Coronary artery (tissue), 2 donors: ENCODE measurements around the gene CACNB2.

ENCODE experiments used
- DNase-seq: peaks from one replicate; pipeline ENCODE4 v3.0.0-alpha.2; 2017; ENCODE audit warnings: low spot score
- H3K27ac ChIP-seq, 2 donors: fragments of 200-600 bp; sonication (generic); one replicate each; pipeline ENCODE4 v1.5.1; 2016 to 2019
- H3K4me3 ChIP-seq: fragments of 200-600 bp; sonication (generic); 2 replicates; pipeline ENCODE4 v1.5.1; 2016; ENCODE audit warnings: mild to moderate bottlenecking, moderate library complexity
- TF ChIP-seq, protein P1 (sequence below): fragments of 200-600 bp; sonication (generic); IDR thresholded peaks from one replicate; pipeline ENCODE4 v1.5.1; 2019; ENCODE audit warnings: antibody characterized with exemption

CACNB2 gene

DNA sequence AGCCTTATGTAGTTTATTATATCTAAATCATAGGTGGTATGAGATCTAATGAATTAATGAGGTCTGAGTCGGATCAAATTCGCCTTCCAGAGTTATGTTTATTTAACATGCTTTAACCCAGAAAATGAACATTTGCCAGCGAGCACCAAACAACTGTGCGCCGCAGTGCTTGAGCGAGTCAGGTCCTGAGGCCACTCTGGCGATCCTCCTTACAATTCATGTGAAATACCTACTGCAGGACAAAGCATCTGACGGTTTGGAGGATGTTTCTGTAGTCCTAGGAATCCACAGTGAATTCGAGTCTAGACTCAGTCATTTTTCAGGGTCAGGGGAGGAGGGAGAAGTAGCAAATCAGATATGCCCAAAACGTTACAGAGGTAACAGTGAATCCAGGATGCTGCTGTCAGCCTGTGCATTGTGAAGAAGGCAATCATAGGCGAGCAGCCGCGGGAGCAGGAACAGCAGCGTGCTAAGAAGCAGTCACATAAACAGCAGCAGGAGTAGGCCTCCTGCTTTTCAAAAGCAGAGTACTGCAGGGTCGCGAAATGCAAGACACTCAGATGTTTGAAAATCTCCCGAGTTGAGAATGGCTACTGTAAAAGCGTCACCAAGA, 120.2 kb downstream of the CACNB2 start:
- TF ChIP-seq, protein P1, sequence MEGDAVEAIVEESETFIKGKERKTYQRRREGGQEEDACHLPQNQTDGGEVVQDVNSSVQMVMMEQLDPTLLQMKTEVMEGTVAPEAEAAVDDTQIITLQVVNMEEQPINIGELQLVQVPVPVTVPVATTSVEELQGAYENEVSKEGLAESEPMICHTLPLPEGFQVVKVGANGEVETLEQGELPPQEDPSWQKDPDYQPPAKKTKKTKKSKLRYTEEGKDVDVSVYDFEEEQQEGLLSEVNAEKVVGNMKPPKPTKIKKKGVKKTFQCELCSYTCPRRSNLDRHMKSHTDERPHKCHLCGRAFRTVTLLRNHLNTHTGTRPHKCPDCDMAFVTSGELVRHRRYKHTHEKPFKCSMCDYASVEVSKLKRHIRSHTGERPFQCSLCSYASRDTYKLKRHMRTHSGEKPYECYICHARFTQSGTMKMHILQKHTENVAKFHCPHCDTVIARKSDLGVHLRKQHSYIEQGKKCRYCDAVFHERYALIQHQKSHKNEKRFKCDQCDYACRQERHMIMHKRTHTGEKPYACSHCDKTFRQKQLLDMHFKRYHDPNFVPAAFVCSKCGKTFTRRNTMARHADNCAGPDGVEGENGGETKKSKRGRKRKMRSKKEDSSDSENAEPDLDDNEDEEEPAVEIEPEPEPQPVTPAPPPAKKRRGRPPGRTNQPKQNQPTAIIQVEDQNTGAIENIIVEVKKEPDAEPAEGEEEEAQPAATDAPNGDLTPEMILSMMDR, result no peak
- no peak overlapping the region for H3K27ac ChIP-seq
- no peak for DNase-seq
- H3K4me3 ChIP-seq, result no peak overlapping the region

DNA sequence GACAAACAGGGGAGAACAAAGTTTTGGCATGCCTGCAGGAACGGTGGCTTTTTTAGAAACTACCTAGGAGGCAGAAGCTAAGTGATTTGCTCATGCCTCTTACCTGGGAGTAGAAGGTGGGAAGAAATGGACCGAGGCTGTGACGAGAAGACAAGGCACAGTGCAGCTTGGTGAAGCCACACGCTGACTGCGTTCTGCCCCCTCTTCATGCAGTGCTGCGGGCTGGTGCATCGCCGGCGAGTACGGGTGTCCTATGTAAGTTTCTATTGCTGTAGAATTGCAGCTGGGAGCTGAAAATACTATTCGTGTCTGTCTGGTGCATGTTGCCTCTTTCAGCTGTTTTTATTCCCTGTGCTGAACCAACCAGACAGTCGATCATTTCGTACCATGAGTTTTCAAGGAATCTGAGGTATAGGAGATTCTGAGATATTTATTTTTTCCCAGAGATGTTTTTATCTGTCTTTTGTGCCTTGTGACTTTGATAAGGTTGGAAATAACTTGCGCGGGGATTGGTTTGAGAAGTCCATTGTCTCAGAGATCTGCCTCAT, 120.9 kb downstream of the CACNB2 start:
- Histone ChIP-seq H3K4me3 (no peak overlapping the region), H3K27ac (no peak overlapping the region)
- TF ChIP-seq, protein P1, result no peak
- DNase-seq, result no peak

DNA sequence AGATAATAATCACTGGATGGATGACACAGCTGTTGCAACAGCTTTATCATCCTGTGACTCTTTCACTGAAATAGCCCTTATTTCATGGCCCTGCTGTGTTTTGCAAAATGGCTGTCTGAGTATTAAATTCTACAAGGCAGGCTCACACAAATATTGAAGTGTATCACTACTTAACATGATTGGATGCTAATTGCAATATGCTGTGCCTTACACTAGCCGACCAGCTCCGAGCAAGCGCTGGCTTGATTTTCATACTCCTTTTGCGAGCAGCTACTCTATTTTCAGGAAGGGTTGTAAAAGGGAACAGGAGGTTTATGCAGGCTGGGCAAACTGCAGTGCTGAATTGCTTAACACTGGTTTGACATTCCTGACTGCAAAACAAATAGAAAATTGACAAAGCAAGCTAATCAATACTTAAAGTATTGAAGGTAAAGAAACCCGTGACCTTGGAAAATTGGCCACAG, 121.6 kb downstream of the CACNB2 start:
- no peak for DNase-seq
- TF ChIP-seq, protein P1, result no peak
- Histone ChIP-seq H3K4me3 (no peak overlapping the region), H3K27ac (no peak overlapping the region)

DNA sequence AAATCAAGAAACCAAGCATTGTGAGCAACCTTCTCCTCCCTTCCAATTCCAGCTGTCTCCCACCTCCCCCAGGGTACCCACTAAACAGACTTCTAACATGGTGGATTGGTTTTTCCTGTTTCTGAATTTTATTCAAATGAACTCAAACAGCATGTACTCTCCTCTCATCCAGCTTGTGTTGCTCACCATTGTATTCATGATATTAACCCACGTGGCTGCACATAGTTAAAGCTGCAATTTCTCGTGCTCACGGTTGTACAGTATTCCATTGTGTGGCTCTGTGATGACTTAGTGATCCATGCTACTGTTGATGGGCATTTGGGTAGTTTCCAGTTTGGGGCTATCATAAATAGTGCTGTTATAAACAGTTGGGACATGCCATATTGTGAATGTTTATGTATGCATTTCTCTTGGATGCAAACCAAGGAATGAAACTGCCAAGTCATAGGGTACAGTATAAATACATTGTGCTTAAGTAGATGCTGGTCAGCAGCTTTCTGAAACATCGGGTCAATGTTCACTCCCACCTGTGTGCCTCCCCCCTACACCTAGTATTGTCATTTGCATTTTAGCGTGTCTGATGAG, 124.3 kb downstream of the CACNB2 start:
- no peak overlapping the region for H3K27ac ChIP-seq
- no peak for DNase-seq
- TF ChIP-seq, protein P1, result no peak
- H3K4me3 ChIP-seq, result no peak overlapping the region

DNA sequence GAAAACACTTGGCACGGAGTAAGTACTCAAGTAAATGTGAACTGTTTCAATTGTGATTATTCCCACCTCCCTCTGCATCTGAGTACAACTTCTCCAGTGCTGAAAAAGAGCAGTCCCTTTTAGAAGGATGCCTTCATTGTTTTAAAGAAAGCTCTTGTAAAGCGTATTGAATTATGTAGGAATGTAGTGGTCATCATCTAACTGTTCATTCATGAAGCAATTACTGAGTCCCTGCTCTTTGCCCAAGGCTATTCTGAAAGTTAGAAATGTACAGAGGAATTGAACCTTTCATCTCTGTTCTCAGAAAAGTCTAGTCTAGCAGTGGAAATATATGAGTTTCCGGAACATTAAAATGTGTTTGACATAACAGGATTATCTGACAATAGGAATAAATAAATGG, 127.8 kb downstream of the CACNB2 start:
- TF ChIP-seq, protein P1, result no peak
- no peak for DNase-seq
- Histone ChIP-seq H3K27ac (no peak overlapping the region), H3K4me3 (no peak overlapping the region)

DNA sequence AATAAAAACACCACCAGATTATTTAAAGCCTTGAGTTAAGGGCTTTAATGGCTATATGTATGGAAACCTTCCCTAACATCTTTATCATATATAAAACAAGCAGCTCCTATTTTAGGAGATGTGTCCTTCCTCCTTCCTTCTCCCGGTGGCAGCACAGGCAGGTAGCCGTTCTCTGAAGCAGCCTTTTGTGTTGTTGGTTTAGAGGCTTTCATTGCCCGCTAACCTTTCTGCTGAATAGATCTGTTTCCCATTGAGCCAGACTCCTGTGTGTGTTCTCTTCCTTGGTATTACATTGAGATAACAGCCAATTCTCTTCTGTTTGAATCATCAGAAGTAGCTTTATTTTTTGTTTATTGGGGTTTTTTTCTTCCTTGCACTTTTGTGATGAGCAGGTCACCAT, 131.3 kb downstream of the CACNB2 start:
- no peak overlapping the region for H3K27ac ChIP-seq
- DNase-seq, result no peak
- no peak overlapping the region for H3K4me3 ChIP-seq
- TF ChIP-seq, protein P1, result no peak

DNA sequence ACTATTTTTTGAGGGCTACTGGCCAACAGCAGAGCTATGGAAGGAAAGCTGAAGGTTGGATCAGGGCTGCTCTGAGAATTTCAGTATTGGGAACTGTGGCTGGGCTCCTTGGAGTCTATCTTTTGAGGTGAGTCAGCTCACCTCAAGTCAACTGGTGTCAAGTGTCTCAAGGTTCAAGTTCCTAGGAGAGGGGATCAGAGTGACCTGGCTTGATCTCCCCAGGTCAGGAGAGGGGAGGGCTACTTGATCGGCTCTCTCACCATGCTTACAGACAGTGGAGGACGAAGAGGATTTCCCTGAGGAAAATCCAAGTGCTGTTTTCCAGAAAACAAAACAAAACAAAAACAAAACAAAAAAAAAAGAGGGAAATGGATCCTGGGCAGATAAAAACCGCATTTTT, 132.8 kb downstream of the CACNB2 start:
- TF ChIP-seq, protein P1, result no peak
- Histone ChIP-seq H3K27ac (no peak overlapping the region), H3K4me3 (no peak overlapping the region)
- no peak for DNase-seq
